ENCODE measurements around the gene STK32C.
A peak's percentile ranks its signal among the peaks of the same experiment; 100 is the strongest.

STK32C gene

DNA sequence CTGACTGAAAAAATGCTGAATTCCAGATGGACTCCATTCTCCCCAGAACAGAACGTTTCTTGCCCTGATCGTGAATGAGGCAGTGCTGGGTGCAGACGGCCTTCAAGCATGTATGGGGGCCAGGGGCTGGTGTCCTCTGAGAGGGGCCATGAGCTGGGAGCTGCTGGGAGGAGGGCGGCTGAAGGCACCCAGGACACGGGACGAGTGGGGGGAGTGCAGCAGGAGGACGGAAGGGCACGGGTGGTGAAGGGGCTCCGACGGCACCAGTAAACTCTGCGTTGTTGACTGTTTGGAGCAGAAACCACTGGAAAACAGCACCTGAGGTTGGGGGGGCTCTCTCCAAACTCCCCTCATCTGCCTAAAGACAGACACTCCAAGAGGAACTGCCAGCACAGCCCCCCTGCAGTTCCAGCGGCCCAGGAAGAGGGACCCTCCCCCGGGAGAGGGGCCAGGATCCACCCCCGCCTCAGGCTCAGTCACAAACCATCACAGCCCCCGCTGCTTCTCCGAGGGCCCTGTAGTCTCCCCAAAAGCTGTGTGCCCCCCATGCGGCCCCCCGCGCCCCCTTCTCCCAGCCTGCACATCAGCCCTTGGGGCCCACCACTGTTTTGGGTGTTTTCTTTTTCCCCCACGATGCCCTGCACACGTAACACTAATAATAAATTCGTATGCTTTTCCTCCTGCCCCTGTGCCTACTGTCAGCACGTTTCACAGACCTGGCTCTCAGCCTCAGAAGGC lies 65.5 kb downstream of the STK32C start:
- no peak for DNase-seq

DNA sequence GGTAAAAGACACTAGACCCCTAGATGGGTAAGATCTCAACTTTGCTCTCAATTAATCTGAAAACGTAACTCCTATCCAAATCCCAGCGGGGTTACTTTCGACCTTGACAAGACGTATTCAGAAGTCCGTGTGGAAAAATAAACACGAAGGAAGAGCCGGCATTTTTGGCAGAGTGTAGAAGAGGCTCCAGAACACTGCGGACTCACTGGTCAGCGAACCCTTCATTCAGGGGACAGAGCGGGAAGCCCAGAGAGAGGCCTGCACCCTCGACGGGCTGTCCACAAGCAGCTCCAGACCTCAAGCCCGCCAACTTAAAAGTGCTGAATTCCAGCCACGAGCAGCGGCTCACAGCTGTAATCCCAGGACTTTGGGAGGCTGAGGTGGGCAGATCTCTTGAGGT lies 66.3 kb downstream of the STK32C start:
- DNase-seq, result no peak

DNA sequence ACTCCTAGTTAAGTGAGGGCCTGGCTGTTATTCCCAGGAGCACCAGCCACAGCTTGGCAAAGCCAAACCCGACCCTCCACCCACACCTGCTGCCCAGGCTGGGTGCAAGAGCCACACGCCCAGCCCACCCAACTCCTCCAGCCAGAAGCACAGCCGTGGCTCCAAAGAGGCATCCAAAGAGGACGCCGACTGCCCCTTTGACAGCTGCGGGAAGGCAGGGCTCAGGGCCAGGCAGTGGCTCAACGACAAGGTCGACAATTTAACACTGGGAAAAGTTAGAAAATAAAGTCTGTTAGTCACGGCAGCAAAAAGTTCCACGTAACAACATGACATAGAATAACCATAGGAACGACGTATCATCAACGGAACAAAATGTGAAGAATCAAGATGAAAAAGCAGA lies 66.7 kb downstream of the STK32C start:
- no peak for DNase-seq

DNA sequence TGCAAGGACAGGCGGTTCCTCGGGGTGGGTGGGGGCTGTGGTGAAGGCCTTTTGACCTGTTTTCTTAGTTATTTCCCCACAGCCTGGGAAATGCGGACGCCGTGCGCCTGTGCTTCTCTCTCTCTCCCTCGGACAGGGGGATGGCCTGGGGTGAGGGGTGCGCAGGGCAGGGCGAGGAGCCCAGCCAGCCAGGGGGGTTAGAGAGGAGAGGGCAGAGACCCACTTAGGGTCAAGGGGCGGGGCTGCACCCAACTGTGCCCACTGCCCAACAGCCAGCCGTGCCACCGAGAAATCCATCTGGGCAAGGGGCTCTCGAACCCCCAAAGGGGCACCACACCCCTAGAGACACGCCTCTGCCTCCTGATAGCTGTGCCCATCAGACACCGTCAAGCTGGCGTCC lies 67.2 kb downstream of the STK32C start:
- DNase-seq, result no peak

DNA sequence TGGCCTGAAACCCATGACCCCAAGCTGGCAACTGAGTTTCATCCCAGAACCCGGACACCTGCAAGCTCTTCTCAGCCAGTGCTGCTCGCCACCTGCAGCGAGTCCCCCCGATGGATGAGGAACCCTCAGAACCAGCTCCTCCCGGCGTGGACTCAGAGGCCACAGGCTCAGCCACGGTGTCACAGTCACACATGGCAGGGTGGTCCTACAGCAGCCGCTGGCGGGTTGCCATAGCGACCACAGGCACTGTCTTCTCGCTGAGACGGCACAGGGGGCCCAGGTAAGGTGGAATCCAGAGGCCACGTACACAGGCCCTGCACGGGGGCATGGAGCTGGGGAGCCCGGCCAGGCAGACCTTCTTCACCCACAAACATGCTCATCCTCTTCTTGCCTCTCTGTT lies 67.6 kb downstream of the STK32C start:
- DNase-seq, result no peak

DNA sequence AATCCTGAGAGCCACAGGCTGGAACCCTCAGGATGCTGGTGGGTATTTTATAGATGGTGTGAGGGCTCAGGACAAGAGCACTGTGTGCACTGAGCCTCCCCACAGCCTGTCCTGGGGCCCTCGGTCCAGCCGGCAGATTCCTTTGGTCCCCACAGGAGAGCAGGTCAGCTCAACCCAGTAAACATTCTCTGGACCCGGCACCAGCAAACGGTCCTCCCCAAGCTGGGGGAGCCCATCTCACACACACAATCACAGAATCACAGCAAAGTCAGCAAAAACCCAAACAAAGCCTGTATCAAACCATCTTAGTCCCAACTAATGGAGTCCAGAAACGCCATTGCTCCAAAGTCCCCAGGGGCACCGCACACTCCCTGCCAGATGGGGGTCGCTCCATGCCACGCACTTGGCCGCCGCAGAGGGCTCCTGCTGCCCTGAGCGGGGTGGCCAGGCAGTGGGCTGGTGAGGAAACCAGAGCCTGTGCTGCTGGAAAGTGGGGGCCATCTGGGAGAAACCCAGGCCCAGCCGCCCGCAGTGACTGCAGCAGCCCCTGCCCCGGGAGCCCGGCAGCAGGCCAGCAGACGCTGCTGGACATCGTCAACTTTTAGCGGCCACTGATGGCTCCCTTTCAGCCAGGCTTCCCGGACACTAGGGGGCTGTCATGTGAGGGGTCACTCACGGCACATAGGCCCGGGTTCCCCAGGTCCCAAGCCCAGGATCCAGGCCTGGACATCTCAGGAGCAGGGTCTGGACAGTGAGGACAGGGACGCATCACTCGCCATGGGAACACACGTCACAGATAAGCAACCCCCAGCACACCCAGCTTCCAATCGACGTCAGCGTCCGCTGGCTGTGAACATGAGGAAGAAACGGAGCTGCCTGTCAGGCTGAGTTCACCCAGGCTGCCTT lies 68.4 kb downstream of the STK32C start:
- no peak for DNase-seq

DNA sequence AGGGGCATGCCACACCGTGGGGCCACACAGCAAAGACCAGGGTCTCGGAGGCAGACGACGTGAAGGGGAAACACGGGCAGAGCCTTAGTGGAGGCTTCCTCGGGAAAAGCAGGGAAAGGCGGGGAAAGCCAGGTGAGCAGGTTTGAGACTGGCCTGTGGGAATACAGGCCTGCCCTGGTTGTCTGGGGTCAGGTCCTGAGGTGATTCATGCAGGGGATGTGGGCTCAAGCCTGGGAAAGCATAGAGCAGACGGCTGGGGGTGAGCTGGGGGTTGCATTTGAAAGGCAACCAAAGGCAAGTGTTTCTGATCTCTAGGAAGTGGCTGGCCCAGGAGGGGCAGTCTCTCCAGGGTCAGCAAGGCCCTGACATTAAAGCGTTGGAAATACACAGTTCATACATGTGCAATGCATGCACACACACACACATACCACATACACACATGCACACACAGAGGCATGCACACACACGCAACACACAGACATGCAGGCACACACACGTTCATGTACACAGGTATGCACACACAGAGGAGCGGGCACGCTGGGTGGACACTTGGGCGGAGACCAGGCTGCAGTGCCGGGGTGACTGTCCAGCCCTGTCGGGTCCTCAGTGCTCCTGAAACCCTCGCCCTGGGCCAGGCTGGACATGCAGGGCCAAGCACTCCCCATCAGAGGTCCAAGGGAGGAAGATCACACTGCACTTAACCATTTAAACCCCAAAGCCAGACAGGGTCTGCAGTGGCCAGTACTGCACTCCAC lies 69.2 kb downstream of the STK32C start:
- no peak for DNase-seq

DNA sequence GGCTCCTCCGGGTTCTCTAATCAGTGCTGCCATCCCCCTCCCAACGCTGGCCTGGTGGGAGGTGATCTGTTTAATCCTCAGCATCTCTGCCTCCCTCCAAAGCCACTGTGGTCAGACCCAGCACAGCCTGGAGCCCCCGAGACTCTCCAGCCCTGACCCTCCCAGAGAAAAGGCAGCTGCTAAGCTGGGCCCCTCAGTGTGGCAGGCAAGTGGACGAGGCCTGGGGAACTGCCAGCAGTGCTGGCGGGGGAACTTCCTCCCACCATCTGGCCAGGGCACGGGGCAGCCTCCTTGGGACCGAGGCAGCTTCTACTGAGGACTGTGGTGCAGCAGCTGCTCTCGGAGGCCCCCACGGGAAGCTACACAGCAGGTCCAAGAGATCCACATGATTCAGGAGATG lies 69.9 kb downstream of the STK32C start:
- DNase-seq, result no peak

DNA sequence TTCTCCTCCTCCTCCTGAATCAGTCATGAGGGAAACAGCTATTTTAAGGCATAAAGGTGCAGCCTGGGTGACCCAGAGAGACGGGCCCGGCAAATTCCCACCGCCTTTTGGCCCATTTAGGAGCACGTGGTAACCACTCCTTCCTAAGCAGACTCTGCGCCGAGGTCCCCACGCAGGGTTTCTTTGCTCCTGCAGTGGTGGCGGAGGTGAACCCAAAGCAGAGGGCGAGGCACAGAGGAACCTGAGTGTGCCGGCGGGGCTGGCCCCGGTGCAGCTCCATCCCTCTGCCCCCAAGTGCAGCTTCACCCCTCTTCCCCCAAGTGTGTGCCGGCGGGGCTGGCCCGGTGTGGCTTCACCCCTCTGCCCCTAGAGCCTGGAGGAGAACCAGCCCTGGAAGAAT lies 70.4 kb downstream of the STK32C start:
- DNase-seq, result no peak

DNA sequence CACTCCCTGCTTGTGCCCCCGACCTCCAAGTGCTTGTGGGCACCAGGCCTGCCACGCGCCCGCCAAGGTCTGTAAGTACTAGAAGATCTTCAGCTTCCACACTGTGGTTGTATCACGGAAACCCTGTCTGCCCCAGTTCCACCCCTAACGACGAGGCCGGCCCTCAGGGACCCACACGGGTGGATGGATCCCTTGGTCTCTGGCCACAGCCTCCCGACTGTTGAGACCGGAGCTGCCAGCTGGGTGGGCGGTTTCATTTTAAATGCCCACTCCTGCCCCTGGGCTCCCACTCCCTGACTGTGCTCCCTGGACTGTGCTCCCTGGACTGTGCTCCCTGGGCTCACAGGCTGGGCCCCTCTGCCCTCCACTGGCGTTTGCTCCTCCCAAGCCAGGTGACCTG lies 70.9 kb downstream of the STK32C start:
- no peak for DNase-seq

DNA sequence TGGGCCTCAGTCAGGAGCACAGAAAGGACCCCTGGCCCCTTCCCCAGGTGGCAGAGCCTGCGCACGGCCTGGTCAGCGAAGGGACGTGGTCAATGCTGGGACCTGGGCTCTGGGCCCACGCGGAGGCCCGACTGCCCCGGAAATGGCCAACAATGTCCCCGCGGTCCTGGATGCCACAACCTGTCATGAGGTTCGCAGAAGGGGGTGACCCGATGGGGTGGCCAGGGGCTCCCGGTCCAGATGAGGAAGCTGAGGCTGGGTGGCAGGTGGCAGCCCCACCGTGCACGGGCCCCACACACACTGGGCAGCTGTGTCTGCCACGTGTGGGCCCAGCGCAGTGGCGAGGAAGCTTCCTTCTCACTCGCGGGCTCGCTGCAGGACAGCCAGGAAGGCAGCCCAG lies 71.6 kb downstream of the STK32C start:
- no peak for DNase-seq

DNA sequence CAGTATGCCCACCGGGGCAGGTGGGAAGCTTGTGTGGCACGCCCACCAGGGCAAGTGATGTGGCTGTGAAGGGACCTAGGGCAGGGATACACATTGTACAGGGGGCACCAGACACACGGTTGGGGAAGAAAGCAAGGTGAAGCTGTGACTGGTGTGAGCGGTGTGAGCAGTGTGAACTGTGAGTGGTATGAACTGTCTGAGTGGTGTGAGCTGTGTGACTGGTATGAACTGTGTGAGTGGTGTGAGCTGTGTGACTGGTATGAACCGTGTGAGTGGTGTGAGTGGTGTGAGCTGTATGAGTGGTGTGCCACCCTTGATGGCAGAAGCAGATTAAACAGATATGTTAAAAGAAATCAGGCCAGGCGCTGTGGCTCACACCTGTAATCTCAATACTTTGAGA lies 72.9 kb downstream of the STK32C start:
- DNase-seq, result no peak

DNA sequence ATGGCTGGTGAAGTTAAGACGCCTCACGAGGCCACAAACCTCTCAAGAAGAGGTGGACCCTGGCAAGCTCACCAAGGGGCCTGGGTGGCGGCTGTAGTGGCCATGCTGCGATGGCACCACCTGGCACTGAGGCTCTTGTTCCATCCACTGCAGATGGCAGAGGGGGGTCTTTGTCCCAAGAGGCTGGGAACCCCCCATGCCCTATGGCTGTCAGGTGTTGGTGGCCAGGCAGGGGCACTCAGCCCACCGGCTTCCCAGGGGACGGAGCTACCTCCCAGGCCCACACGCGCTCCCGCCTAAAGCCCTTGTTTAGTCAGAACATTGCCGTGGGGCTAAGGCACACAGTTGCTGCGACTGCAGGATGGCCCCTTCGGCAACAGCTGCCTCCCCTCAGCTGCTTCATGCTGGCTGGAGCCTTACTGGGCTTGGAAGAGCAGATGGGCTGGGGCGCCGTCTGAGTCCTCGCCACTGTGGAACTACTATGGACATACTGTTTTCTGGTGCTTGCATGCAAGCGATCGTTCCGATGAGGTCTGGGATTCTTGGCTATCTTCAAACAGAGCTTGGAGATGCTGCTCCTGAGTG lies 74.2 kb downstream of the STK32C start:
- DNase-seq, result no peak

DNA sequence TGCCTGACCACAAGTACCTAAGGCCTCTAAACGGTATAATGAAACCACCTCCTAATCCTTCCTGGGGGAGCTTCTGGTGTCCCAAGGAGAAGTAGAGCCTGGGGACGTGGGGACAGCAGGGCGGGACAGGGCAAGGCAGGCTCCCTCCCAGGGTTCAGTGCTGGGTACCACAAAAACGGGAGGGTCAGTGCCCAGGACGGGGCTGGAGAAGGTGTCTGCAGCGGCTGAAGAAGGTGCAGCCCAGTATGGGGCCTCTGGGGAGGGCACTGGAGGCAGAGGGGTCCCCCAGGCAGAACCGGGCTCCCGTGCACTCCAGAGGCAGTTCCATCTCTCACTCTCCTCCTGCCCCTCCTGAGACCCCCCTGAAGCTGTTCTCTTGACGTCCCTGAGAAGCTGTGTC lies 74.8 kb downstream of the STK32C start:
- no peak for DNase-seq

DNA sequence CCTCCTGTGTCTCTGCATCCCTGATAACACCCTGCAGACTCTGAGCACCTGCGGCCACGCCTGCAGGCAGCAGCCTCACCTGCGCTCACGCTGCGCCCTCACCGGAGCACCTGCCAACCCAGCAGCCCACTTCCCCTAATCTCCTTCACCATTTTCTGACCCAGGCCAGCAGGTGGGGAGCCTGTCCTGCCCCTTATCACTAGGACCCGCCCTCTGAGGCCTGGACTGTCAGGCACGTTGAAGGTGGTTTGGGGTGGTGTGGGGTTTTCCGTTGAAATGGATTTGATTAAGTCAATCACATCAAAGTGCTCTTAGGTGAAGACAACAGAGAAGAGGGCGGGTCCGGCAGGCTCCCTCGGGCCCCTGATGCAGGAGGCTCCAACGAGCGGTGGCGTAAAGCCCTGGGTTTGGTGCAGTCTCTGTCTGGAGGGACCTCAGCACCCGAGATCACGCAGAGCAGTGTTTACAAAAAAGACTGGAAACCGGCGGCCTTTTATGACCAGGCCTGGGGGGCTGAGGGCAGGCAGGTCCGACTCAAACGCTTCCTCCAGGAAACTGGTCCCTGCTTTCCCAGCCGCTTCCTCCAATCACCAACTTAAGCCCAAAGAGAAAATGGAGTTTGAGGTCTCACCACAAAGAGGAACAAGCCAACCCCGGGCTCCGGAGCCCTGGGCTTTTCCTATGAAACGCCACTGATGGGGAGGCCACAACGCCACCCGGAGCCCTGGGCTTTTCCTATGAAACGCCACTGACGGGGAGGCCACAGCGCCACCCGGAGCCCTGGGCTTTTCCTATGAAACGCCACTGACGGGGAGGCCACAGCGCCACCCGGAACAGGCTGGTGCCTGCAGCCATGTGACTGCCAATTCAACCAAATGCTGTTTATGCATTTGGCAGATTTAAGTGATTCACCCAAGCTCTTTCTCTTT lies 75.5 kb downstream of the STK32C start:
- DNase-seq, result peak; percentile 82

DNA sequence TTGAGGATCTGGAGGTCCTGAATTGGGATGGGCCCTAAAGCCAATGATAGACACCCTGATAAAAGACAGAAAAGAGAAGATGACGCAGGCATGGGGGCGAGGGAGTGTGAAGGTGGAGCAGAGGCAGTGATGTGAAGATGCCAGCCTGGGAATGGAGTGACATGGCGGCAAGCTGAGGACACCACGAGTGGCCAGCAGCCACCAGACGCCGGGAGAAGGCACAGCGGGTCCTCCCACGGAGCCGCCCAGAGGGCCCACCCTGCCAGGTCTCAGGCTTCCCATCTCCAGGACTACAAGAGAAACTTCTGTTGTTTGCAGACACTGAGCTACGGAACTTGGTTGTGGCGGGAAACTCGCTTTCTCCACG lies 76.1 kb downstream of the STK32C start:
- DNase-seq, result no peak

DNA sequence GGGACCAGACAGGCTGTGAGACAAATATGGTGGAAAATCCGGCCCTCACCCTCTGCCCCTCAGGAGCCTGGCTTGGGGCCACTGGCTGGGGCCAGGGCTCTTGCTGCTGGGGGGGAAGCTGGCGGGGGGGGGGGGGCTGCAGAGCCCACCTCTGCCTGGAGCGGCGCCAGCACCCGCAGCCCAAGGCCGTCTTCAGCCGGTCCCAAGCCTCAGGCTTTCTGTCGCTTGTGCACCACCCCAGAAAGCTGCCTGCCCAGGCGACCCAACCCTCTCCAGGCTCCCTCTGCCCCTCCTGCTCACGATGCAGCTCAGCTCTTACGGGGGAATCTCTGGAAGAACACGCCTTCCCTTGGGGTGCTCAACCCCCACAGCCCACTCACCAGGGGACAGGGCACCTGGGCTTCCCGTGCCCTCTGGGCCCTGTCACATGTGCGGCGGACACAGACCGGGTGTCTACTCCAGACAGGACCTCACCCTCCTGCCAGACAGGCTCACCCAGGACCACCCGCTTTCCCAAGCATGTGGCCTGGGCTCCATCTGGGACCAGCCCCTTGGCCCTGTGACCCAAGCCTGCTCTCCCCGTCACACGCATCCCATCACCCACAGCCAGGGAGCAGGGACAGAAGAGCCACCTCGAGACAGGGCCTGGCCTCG lies 77.1 kb downstream of the STK32C start:
- no peak for DNase-seq

DNA sequence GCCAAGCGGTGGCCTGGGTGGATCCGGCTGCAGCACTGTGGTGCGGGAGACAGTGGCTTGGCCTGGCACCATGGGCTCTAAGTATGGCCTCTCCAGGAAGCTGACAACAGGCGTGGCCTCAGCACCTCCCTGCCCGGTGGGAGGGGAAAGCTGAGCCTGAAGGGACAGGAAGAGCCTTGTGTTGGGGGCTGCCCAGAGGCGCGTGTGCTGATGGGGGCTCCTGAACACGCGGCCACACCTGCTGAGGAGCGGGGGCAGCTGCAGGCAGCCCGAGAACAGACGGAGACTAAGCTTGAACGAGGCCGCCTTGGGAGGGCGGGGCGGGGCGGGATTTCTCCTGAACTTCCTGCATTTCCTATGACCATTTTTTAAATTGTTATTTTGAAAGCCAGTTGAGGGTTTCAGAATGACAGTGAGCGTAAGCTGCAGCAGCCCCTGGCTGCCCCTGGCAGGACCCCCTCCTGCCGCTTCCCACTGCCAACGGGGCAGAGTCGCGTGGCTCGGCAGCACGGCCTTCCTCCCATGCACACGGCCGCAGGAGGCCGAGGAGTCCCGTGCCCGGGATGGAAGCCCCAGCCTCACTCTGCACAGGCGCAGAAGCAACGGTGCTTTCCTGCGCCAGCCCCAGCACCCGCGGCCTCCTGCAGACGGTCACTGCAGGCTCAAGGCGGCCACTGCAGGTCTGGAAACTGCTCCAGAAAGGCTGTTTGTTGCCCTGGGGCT lies 77.8 kb downstream of the STK32C start:
- no peak for DNase-seq

DNA sequence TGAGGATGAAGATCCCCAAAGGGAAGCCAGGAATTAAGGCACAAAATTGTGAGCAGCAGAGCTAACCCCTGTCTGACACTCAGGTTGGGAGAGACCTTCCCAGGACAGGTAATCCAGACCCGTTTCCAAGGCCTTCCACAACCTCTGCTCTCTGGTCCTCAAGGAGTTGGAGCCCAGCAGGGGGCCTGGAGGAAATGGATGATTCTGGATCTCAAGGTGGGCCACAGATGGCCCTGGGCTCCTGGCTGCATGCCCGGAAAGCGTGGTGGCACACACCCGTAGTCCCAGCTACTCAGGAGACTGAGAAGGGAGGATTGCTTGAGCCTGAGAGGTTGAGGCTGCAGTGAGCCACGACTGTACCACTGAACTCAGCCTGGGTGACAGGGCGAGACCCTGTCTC lies 78.7 kb downstream of the STK32C start:
- no peak for DNase-seq

DNA sequence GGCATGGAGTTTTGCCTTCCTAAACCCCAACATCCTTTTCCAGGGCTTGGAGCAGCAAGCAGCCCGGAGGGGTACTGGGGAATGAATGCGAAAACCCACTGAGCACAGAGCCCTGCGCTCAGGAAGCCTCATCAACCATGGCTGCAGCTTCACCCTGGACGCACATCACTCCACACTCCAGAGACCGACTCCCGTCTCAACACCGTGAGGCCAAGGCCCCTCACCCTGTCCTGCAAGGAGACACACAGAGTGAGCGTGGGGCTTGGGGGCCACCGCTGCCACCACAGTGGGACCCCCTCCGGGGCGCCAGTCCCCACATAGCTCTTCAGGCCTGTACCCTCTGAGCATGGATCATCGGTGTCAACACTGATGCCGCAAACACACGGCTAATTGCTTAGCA lies 79.1 kb downstream of the STK32C start:
- DNase-seq, result no peak

DNA sequence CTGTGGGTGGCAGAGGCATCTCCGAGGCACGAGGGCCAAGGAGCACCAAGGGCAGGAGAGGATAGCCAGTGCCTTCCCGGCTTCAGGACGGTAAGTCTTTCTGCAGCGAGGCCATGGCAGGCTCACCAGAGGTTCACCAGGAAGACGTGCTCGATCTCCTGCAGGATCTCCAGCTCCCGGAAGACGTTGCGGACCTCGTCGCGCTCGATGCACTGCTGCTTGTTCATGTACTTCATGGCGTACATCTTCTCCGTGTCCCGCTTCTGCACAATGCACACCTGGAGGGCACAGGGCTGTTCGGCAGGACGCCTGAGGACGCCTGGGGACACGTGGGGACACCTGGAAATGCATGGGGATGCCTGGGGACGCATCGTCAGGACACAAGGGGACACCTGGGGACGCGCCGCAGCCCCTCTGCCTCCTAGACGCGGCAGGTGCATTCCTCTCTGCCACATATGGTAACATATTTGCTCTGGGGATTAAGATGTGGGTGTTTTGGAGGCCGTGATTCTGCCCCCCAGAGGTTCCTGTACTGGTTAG lies 79.8 kb downstream of the STK32C start:
- DNase-seq, result no peak

Data from NCI-H526 treated with DMSO at 0.1 percent for 48 hours (cell line).